ENCODE results near the gene GPR37L1. TPM values are rescaled to one million over a fixed set of nuclear protein-coding genes. Genes with fewer than 3 reads are reported as not detected.
"Not testable (repeated sequence)": the region's sequence is repeated elsewhere in the genome, so short reads cannot be mapped to it uniquely, and the experiment has no call there.

Gene GPR37L1
- total RNA-seq, 1 donor from 2014 or later: not detected

DNA sequence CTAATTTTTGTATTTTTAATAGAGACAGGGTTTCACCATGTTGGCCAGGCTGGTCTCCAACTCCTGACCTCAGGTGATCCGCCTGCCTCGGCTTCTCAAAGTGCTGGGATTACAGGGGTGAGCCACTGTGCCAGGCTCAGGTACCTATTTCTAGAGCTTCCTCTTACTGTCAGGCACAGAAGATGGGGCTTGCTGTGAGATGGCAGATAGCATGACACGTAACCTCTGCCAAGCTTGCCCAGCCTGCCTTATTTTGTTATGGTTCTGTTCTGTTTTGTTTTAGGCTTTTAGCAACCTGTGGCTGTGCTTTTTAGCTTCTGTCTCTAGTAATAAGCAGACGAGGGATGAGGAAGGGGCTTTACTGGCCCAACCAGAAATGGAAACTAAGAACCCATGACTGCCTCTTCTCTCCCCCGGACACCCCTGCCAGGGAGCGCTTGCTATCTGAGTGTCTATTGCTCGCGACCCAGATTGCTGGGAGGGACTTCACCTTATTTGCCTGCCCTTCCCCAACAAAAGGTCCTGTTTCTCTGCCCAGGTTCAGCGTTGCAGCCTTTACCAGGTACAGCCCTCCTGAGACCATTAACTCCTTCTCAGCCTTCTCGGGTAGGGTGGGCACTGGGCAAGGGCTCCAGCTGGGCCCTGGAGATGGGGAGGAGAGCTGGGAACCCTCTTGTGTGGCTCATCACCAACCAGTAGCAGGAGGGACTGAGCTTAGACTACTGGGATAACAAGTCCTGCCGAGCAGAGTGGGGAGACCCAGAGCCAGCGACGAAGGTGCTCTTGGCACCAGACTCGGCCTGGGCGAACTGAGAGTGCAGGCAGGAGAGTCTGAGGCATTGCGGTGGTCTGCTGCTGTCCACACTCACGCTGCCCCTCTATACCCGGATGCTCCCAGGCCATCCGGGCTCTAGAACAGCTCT, 57.4 kb downstream of the GPR37L1 start:
- peaks cover 18% of the 10 kb centered on the region for H3K27me3 Mint-ChIP-seq (ENCODE audit: unreplicated experiment)
- H3K9me3 Mint-ChIP-seq (ENCODE audit: unreplicated experiment): no peaks in the 10 kb centered on the region
- H3K4me1 Mint-ChIP-seq (ENCODE audit: unreplicated experiment): peaks cover 6% of the 10 kb centered on the region
- no peak overlapping the region for H3K27ac Mint-ChIP-seq (ENCODE audit: unreplicated experiment)
- DNase-seq (ENCODE audit: extremely low spot score, unreplicated experiment): no peak
- no peak overlapping the region for H3K4me3 Mint-ChIP-seq (ENCODE audit: unreplicated experiment)
- no peaks in the 10 kb centered on the region for H3K36me3 Mint-ChIP-seq (ENCODE audit: unreplicated experiment)
- TF ChIP-seq, protein P1, sequence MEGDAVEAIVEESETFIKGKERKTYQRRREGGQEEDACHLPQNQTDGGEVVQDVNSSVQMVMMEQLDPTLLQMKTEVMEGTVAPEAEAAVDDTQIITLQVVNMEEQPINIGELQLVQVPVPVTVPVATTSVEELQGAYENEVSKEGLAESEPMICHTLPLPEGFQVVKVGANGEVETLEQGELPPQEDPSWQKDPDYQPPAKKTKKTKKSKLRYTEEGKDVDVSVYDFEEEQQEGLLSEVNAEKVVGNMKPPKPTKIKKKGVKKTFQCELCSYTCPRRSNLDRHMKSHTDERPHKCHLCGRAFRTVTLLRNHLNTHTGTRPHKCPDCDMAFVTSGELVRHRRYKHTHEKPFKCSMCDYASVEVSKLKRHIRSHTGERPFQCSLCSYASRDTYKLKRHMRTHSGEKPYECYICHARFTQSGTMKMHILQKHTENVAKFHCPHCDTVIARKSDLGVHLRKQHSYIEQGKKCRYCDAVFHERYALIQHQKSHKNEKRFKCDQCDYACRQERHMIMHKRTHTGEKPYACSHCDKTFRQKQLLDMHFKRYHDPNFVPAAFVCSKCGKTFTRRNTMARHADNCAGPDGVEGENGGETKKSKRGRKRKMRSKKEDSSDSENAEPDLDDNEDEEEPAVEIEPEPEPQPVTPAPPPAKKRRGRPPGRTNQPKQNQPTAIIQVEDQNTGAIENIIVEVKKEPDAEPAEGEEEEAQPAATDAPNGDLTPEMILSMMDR (IDR thresholded peaks at IDR 0.05): no peak

DNA sequence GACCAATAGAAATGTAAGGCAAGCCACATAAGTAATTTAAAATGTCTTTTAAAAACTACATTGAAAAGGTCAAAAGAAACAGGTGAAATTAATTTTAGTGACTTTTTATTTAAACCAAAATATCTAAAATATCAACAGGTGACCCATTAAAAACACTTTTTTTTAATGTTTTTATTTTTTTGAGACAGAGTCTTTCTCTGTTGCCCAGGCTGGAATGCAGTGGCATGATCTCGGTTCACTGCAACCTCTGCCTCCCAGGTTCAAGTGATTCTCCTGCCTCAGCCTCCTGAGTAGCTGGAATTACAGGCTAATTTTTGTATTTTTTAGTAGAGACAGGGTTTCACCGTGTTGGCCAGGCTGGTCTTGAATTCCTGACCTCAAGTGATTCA, 58.0 kb downstream of the GPR37L1 start:
- not testable (repeated sequence) for H3K9me3 Mint-ChIP-seq (ENCODE audit: unreplicated experiment); H3K4me3 Mint-ChIP-seq (ENCODE audit: unreplicated experiment); DNase-seq (ENCODE audit: extremely low spot score, unreplicated experiment); H3K4me1 Mint-ChIP-seq (ENCODE audit: unreplicated experiment); H3K27ac Mint-ChIP-seq (ENCODE audit: unreplicated experiment); H3K36me3 Mint-ChIP-seq (ENCODE audit: unreplicated experiment)
- peaks cover 18% of the 10 kb centered on the region for H3K27me3 Mint-ChIP-seq (ENCODE audit: unreplicated experiment)

DNA sequence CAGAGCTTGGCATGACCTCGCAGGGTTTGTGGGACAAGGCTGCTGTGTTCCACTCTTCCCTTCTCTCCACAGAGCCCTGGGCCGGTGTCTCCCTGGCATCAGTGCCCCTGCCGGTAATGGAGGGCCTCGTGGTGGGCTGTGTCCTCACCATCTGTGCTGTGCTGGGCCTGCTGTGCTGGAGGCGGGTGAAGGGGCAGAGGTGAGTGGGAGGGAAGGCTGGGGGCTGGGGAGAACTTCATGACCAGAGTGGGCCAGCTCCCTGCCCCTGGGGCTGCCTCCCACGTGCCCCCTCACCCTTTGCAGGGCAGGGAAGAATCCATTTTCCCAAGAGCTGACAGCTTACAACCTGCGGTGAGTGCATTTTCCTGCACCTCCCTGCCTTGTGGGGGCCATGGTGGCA, 58.9 kb downstream of the GPR37L1 start:
- TF ChIP-seq, protein P1 (IDR thresholded peaks at IDR 0.05): no peak
- peaks cover 18% of the 10 kb centered on the region for H3K27me3 Mint-ChIP-seq (ENCODE audit: unreplicated experiment)
- peaks cover 7% of the 10 kb centered on the region for H3K4me1 Mint-ChIP-seq (ENCODE audit: unreplicated experiment)
- H3K4me3 Mint-ChIP-seq (ENCODE audit: unreplicated experiment): no peak overlapping the region
- no peaks in the 10 kb centered on the region for H3K36me3 Mint-ChIP-seq (ENCODE audit: unreplicated experiment)
- no peak overlapping the region for H3K27ac Mint-ChIP-seq (ENCODE audit: unreplicated experiment)
- no peak for DNase-seq (ENCODE audit: extremely low spot score, unreplicated experiment)
- no peaks in the 10 kb centered on the region for H3K9me3 Mint-ChIP-seq (ENCODE audit: unreplicated experiment)

- H3K4me1 Mint-ChIP-seq (ENCODE audit: unreplicated experiment): peaks cover 7% of the 10 kb centered on the region
- TF ChIP-seq, protein P1 (IDR thresholded peaks at IDR 0.05): no peak
- peaks cover 18% of the 10 kb centered on the region for H3K27me3 Mint-ChIP-seq (ENCODE audit: unreplicated experiment)
- H3K4me3 Mint-ChIP-seq (ENCODE audit: unreplicated experiment): no peak overlapping the region
- H3K27ac Mint-ChIP-seq (ENCODE audit: unreplicated experiment): no peak overlapping the region
- H3K9me3 Mint-ChIP-seq (ENCODE audit: unreplicated experiment): no peaks in the 10 kb centered on the region
- no peaks in the 10 kb centered on the region for H3K36me3 Mint-ChIP-seq (ENCODE audit: unreplicated experiment)
- DNase-seq (ENCODE audit: extremely low spot score, unreplicated experiment): no peak
These were observed 59.5 kb downstream of the GPR37L1 start for GRCh38 chr1:202182040-202182877.

Other genes with a start within 250 kb of the GPR37L1 start
- 31.4 and 32.1 TPM in 2 replicates for gene SHISA4, start 234.0 kb upstream of the GPR37L1 start, total RNA-seq
- 15.1 and 15.9 TPM in 2 replicates for gene LMOD1, start 176.4 kb upstream of the GPR37L1 start, total RNA-seq
- gene TIMM17A, start 167.4 kb upstream of the GPR37L1 start, total RNA-seq: 48.0 and 50.8 TPM in 2 replicates
- 51.4 and 53.9 TPM in 2 replicates for gene RNPEP, start 140.3 kb upstream of the GPR37L1 start, total RNA-seq
- gene ELF3, start 112.3 kb upstream of the GPR37L1 start, total RNA-seq: 0.26 and 0.56 TPM in 2 replicates
- 75.8 and 86.4 TPM in 2 replicates for gene ARL8A, start 21.8 kb downstream of the GPR37L1 start, total RNA-seq
- gene PTPN7, start 37.7 kb downstream of the GPR37L1 start, total RNA-seq: not detected in 2 replicates
- gene LGR6, start 70.9 kb downstream of the GPR37L1 start, total RNA-seq: 9.4 and 9.9 TPM in 2 replicates
- 7.2 and 7.9 TPM in 2 replicates for gene UBE2T, start 219.0 kb downstream of the GPR37L1 start, total RNA-seq
- 13.2 and 14.6 TPM in 2 replicates for gene PPP1R12B, start 225.8 kb downstream of the GPR37L1 start, total RNA-seq

All from osteocyte (in vitro differentiated cells).